ENCODE measurements around the gene UNC5A. TPM values are rescaled to one million over a fixed set of nuclear protein-coding genes. Genes with fewer than 3 reads are reported as not detected.

Gene UNC5A
- total RNA-seq, 4 donors from 2014 or later, result not detected

DNA sequence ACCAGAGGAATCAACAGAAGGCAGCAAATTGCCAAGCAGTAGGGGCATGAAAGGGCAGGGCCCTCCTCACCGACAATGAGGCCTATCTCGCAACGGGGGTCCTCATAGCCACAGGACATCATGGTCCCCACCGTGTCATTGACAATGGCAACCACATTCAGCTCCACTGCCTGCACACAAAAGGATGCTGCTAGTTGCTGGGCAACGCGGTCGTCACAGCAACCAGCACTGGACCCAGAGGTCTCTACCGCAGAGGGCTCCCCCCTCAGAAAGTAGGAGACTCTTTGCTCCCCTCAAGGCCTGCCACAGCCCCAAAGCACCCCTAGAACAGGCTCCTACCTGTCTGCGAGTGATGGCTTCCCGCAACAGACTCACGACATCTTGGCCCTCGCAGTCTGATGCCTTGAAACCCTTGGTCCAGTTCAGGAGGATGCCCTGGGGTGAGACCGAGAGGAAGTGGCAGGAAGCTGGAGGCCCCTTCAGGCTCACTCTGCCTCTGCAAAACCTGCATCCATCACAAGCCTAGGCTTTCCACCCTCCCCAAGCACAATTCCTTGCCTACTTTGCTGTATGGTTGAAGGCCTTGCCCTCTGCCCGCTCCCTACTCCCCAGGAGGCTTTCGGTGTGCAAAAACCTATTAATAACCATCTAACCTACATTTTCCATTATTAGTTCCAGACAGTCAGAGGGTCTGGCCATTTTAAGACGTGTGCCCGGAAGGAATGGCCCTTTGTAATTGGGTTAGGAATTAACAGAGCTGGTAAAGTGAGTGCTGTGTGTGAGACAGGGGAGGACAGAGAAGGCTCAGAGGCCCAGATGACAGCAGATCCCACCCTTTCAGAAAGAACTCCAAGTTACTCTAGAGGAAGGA is 73.6 kb downstream of the UNC5A start:
- no peak overlapping the region for H3K27ac ChIP-seq
- no peaks in the 10 kb centered on the region for H3K9me3 ChIP-seq
- 68 to 73% methylated on average over 15 to 17 of the region's 17 CpGs for WGBS, 2 donors
- no peak overlapping the region for H3K4me3 ChIP-seq
- DNase-seq (ENCODE audit: low spot score in 2 of 2), result no peak
- TF ChIP-seq POLR2A (IDR thresholded peaks at IDR 0.05) (no peak), EP300 (IDR thresholded peaks at IDR 0.05) (no peak)
- TF ChIP-seq, protein P1, sequence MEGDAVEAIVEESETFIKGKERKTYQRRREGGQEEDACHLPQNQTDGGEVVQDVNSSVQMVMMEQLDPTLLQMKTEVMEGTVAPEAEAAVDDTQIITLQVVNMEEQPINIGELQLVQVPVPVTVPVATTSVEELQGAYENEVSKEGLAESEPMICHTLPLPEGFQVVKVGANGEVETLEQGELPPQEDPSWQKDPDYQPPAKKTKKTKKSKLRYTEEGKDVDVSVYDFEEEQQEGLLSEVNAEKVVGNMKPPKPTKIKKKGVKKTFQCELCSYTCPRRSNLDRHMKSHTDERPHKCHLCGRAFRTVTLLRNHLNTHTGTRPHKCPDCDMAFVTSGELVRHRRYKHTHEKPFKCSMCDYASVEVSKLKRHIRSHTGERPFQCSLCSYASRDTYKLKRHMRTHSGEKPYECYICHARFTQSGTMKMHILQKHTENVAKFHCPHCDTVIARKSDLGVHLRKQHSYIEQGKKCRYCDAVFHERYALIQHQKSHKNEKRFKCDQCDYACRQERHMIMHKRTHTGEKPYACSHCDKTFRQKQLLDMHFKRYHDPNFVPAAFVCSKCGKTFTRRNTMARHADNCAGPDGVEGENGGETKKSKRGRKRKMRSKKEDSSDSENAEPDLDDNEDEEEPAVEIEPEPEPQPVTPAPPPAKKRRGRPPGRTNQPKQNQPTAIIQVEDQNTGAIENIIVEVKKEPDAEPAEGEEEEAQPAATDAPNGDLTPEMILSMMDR (IDR thresholded peaks at IDR 0.05), result no peak
- peaks cover 0 to 9% (median 0%) of the 10 kb centered on the region in 3 donors for H3K36me3 ChIP-seq
- no peaks in the 10 kb centered on the region for H3K27me3 ChIP-seq
- no peaks in the 10 kb centered on the region for H3K4me1 ChIP-seq

DNA sequence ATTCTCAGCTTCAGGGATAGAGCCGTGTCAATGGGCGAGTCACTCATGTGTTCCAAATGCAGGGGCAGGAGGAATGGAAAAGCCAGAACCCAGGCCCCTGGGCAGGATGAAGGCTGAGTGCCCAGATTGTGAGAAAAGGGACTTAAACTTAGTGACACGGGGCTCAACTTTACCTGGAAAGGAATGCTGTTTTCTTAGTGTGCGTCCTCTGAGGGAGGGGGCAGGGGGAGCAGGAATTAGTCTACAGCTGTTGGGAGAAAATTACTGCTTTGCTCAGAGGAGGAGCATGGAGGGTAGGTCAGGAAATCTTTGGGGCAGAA is 74.2 kb downstream of the UNC5A start:
- no peak overlapping the region for H3K4me3 ChIP-seq
- no peak for TF ChIP-seq EP300 (IDR thresholded peaks at IDR 0.05)
- TF ChIP-seq, protein P1 (IDR thresholded peaks at IDR 0.05), result no peak
- no peak for TF ChIP-seq POLR2A (IDR thresholded peaks at IDR 0.05)
- DNase-seq (ENCODE audit: low spot score in 2 of 2), result no peak
- no peaks in the 10 kb centered on the region for H3K4me1 ChIP-seq
- H3K27me3 ChIP-seq, result no peaks in the 10 kb centered on the region
- H3K27ac ChIP-seq, result no peak overlapping the region
- WGBS, 2 donors, result 40 to 49% methylated on average over 4 of the region's 4 CpGs
- peaks cover 0 to 9% (median 0%) of the 10 kb centered on the region in 3 donors for H3K36me3 ChIP-seq
- no peaks in the 10 kb centered on the region for H3K9me3 ChIP-seq

DNA sequence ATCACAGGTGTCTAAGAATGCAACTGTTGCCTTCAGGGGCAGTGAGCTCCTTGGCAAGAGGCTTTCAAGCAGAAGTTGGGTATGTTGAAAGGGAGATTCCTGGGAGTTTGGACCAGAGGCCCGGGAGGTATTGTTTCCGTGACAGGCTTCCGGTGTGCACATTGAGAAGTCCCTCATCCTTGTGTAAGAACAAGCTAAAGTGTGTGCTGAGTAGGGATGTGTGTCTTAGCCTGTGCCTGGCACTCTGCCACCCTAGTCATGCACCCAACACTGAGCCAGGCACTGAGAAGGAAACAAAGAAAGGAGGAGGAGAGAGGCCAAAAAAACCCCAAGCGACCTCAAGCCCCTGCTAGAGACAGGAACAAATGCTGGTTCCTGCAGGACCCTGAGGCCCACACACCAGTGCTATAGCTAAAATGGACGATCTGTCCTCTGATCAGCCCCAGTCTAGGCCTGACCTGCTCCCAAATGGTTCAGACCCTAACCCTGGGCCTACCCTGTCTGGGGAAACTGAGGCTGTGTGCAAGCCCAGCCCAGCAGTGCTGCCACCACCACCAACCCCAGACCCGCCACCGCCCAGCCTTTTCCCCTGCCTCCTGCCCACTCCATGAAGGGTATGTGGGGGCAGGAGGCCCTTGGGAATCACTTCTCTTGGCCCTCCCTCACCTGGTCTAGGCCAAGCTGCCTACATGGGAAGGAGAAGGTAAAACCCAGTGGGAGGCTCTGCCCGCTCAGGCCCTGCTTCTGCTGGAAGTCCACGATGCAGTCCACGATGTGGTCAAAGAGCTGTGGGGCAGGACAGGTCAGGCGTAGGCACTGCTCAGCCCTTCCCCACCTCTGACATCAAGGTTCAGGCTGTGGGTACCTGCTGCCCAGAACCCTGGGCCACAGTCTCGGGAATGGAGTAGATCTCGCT is 76.2 kb downstream of the UNC5A start:
- Histone ChIP-seq H3K36me3 (peaks cover 0 to 3% (median 0%) of the 10 kb centered on the region in 3 donors), H3K9me3 (no peaks in the 10 kb centered on the region), H3K4me1 (no peaks in the 10 kb centered on the region), H3K4me3 (no peak overlapping the region), H3K27me3 (no peaks in the 10 kb centered on the region), H3K27ac (no peak overlapping the region)
- no peak for TF ChIP-seq EP300 (IDR thresholded peaks at IDR 0.05)
- TF ChIP-seq POLR2A (IDR thresholded peaks at IDR 0.05), result no peak
- TF ChIP-seq, protein P1 (IDR thresholded peaks at IDR 0.05), result no peak
- 86 to 89% methylated on average over 11 to 13 of the region's 13 CpGs for WGBS, 2 donors
- DNase-seq (ENCODE audit: low spot score in 2 of 2), result no peak

DNA sequence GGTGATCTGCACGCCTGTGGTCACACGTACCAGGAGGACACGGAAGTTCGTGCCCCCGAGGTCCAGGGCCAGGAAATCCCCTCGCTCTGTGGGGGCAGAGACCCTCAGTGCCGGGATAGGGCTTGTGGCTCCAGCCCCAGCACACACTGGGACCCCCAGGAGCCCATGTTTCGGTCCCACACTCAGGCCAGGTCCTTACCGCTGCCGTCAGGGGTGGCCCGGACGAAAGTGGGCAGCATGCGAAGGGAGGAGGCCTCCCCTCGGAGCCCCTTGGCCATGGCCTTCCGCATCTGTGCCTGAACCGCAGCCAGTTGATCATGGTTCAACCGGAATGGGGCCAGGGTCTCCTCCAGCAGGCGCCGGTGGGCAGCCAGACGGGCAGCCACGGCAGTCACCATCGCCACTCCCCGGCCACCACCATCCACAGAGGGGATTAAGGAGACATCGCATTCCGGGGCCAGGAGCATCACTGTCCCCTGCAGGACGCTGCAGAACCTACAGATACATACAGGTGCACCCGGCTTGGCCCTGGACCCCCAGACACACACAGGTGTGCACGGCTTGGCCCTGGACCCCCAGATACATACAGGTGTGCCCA is 77.0 kb downstream of the UNC5A start:
- Histone ChIP-seq H3K4me1 (no peaks in the 10 kb centered on the region), H3K36me3 (no peaks in the 10 kb centered on the region), H3K27ac (no peak overlapping the region), H3K9me3 (no peaks in the 10 kb centered on the region), H3K27me3 (no peaks in the 10 kb centered on the region), H3K4me3 (no peak overlapping the region)
- DNase-seq (ENCODE audit: low spot score in 2 of 2), result no peak
- WGBS, 2 donors, result 86 to 87% methylated on average over 27 to 28 of the region's 28 CpGs
- TF ChIP-seq, protein P1 (IDR thresholded peaks at IDR 0.05), result no peak
- TF ChIP-seq EP300 (IDR thresholded peaks at IDR 0.05) (no peak), POLR2A (IDR thresholded peaks at IDR 0.05) (no peak)
